ENCODE measurements around the gene METTL21C. TPM values are rescaled to one million over a fixed set of nuclear protein-coding genes. Genes with fewer than 3 reads are reported as not detected.

METTL21C gene
- total RNA-seq = not detected

DNA sequence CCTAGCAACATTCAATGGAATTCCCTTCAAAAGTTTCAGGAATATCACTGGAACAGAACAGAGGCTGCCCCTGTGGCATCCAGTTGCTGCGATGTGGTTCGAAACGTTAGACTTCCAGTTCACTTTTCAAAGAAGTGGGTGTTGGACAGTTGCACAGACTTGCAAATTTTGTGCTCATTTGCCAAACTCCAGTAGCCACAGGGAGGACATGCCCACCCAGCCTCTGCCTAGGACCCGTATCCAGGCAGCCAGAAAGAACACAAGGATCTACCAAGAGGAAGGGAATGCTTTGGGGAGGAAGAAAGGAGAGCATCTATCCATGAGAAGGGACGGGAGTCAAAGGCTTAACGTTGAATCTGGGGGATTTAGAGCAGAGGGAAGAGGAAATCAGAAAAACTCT, at the start of gene METTL21C:
Gene METTL21C, minus strand, starts transcription at position 108 of the 400 bp plus-strand sequence. CDS start 546 bp downstream, outside the sequence.
- TF ChIP-seq, protein P1, sequence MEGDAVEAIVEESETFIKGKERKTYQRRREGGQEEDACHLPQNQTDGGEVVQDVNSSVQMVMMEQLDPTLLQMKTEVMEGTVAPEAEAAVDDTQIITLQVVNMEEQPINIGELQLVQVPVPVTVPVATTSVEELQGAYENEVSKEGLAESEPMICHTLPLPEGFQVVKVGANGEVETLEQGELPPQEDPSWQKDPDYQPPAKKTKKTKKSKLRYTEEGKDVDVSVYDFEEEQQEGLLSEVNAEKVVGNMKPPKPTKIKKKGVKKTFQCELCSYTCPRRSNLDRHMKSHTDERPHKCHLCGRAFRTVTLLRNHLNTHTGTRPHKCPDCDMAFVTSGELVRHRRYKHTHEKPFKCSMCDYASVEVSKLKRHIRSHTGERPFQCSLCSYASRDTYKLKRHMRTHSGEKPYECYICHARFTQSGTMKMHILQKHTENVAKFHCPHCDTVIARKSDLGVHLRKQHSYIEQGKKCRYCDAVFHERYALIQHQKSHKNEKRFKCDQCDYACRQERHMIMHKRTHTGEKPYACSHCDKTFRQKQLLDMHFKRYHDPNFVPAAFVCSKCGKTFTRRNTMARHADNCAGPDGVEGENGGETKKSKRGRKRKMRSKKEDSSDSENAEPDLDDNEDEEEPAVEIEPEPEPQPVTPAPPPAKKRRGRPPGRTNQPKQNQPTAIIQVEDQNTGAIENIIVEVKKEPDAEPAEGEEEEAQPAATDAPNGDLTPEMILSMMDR (IDR thresholded peaks at IDR 0.05; ENCODE audit: low read depth) = no peak

DNA sequence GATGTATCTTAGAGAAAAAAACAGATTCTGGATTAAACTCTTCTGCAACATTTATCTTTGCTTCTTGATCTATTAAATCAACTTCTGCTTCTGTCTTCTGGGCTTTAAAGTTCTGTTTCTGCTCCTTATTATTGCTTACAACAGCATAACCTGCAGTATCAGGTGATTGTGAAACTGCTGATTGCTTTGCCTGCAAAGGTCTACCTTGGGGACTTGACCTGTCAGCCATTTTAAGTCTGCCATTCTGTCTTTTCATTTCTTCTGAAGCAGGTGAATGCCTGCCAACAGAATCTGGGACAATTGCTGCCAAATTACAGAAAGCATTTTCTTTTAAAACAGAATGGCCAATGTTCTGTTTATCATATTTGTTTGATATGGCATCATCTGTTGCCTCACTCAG, 47.7 kb upstream of the METTL21C start:
- TF ChIP-seq, protein P1 (IDR thresholded peaks at IDR 0.05; ENCODE audit: low read depth) = no peak

DNA sequence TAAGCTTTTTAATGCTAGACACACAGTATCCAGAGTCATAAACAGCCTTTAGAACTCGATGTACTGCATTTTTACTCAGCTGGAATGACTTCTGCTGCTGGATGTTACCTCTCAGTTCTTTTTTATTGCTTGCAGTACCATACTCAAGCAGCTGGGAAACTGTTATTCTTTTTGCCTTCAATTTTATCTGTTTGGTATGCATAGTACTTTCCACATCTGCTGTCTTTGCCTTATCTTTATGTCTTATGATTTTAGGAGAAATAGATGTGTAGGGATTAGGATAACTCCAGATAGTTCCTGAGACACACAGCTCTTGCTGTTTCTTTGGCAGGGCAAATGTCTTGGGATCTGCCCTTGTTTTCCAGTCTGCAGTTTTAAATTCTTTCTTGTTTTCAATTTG, 47.3 kb upstream of the METTL21C start:
- TF ChIP-seq, protein P1 (IDR thresholded peaks at IDR 0.05; ENCODE audit: low read depth) = no peak

DNA sequence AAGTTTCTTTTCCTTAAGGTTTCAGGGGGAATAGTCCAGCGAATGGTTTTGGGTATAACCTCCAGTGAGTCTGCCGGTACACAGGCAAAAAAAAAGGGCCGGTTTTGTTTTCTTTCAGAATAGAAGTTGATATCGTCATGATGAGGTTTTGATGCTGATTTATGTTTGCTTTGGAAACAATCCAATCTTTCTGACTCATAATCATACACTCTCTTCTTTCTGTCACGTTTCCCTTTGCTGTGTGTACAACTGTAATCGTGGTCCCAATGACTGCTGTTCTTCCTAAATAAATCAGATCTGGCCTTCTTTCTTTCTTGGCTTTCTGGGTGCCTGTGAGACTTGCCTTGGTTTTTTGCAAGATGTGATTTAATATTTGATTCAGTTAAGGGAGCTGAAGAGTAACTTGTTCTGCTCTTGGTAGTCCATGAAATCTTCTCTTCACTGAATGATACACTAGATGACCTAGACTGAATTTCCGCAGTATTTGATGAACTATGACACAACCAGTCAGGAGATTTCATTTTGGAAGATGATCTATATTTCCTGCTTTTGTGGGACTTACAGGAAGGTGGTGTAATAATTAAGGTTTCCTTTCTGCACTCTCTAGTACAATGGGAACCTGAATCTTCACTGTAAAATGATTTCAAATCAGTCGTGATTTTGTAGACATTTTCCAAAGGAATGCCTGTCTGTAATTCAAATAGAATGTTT, 34.9 kb upstream of the METTL21C start:
- TF ChIP-seq, protein P1 (IDR thresholded peaks at IDR 0.05; ENCODE audit: low read depth) = no peak

DNA sequence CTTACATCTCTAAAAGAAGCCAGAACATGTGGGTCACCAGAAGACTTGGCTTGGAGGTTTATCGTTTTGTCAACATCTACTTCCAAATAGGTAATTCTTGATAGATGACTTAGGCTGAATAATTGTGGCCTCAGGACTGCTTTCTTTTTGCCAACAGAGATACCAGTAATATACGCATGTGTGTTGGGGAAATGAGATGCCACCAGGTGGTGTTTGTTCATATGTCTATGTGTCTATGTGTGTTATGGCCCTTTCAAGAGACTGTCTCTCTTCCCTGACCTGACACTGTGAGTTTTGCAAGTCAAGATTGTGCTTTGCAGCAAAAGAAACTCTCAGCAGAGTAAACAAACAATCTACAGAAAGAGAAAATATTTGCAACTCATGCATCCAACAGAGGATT, 31.6 kb upstream of the METTL21C start:
- TF ChIP-seq, protein P1 (IDR thresholded peaks at IDR 0.05; ENCODE audit: low read depth) = no peak

DNA sequence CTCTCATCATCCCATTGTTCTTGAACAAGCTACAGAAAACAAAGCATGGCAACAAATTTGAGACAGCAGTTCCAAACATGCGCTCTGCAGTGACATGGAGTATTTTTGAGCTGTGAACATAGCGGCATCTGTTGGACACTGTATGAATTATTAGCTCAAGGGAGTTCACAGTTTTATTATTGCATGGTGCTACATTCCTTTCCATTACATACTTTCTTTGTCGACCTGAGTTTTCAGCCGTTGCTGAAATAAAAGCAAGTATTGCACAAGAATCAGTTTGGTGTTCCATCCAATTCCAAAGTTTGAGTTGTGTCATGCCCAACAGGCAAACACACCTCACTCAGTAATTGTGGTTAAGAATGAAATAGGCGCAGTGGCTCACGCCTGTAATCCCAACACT, 30.1 kb upstream of the METTL21C start:
- TF ChIP-seq, protein P1 (IDR thresholded peaks at IDR 0.05; ENCODE audit: low read depth) = no peak

DNA sequence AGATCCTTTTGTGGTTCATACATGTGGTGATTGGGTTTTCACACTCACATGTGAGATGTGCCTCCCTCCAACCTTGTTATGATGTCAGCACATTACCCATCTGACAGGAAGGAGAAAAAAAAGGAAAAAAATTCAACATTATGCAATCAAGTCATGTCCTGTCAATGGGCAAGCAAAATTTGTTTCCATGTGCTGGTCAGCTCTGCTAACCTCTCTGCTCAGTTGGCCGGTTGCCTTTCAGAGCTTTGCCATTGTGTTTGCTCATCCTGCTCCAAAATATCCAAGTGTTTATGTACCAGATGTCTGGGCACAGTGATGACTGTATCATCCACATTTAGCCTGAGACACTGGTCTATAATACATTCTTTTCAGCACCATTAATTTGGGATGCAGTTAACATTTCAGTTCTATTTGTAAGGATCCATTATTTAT, 27.0 kb upstream of the METTL21C start:
- TF ChIP-seq, protein P1 (IDR thresholded peaks at IDR 0.05; ENCODE audit: low read depth) = no peak

All from subcutaneous adipose tissue (tissue), 4 donors.